ENCODE data around the gene LRMDA.

DNA sequence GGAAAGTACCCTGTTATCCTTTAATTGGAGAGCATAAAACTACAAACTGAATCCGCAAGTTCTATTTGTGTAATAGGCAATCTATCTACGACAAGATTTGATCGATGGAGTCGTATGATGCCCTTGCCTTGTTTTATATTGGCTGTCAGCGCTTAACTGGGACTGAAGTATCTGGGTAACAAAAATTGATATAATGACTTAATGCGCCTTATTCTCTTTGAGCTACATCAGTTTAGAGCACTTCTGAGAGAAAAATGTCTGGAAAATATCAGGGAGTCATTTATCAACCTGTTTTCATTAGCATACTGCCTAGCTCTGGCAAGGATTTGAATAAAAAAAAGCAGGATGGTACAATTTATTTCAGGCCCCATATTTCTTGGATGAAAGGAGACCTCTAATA, 262.1 kb downstream of the LRMDA start:
- no peak for TF ChIP-seq NFIC (IDR thresholded peaks at IDR 0.05)
- TF ChIP-seq, protein P1, sequence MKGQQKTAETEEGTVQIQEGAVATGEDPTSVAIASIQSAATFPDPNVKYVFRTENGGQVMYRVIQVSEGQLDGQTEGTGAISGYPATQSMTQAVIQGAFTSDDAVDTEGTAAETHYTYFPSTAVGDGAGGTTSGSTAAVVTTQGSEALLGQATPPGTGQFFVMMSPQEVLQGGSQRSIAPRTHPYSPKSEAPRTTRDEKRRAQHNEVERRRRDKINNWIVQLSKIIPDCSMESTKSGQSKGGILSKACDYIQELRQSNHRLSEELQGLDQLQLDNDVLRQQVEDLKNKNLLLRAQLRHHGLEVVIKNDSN (IDR thresholded peaks at IDR 0.05), result no peak

All from Ishikawa (cell line).